C4-2B (cell line): Measurements from ENCODE around the gene HIVEP3.

Experiments
- H3K27ac ChIP-seq: fragments of 450-650 bp; 2 replicates; pipeline ENCODE4 v1.5.1; 2017
- ZFX ChIP-seq: fragments of 450-650 bp; IDR thresholded peaks from 2 replicates; pipeline ENCODE4 v1.6.1; 2017
- TF ChIP-seq, protein P1 (sequence below): fragments of 450-650 bp; conservative IDR thresholded peaks from 2 replicates; pipeline ENCODE4 v1.5.1; 2017; ENCODE audit warnings: mild to moderate bottlenecking

HIVEP3 gene

DNA sequence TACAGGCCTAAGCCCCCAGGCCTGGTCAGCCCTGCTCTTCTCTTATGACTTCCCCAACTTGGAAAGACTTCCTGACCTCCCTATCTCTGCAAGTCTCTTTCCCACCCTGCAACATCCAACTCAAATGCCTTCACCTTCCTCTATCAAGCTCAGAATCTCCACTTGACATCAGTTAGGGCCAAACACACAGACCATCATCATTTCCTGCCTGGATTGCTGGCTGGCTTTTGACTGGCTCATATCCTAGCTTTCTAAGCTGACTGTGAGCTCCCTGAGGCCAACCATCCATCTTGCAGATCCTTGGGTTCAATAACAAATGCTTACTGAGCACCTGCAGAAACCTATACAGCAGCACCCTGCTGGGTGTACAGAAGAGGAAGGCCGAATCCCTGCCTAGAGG lies 296.9 kb downstream of the HIVEP3 start:
- TF ChIP-seq, protein P1, sequence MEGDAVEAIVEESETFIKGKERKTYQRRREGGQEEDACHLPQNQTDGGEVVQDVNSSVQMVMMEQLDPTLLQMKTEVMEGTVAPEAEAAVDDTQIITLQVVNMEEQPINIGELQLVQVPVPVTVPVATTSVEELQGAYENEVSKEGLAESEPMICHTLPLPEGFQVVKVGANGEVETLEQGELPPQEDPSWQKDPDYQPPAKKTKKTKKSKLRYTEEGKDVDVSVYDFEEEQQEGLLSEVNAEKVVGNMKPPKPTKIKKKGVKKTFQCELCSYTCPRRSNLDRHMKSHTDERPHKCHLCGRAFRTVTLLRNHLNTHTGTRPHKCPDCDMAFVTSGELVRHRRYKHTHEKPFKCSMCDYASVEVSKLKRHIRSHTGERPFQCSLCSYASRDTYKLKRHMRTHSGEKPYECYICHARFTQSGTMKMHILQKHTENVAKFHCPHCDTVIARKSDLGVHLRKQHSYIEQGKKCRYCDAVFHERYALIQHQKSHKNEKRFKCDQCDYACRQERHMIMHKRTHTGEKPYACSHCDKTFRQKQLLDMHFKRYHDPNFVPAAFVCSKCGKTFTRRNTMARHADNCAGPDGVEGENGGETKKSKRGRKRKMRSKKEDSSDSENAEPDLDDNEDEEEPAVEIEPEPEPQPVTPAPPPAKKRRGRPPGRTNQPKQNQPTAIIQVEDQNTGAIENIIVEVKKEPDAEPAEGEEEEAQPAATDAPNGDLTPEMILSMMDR, result no peak
- no peak for TF ChIP-seq ZFX
- H3K27ac ChIP-seq, result no peak overlapping the region

DNA sequence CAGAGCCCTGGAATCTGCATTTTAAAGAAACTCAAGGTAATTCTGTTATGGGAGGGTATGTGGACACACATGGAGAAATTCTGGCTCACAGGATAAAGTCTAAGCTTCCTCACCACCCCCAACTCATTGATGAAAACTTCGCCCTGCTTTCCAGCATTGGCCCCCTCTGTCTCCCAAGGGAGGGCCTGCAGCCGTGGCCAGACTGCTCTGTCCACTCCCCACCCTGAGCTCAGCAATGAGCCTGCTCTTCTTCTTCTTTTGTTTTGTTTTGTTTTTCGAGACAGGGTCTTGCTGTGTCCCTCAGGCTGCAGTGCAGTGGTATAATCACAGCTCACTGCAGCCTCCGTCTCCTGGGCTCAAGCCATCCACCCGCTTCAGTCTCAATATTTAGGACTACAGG lies 297.5 kb downstream of the HIVEP3 start:
- no peak overlapping the region for H3K27ac ChIP-seq
- TF ChIP-seq, protein P1, result no peak
- no peak for TF ChIP-seq ZFX

DNA sequence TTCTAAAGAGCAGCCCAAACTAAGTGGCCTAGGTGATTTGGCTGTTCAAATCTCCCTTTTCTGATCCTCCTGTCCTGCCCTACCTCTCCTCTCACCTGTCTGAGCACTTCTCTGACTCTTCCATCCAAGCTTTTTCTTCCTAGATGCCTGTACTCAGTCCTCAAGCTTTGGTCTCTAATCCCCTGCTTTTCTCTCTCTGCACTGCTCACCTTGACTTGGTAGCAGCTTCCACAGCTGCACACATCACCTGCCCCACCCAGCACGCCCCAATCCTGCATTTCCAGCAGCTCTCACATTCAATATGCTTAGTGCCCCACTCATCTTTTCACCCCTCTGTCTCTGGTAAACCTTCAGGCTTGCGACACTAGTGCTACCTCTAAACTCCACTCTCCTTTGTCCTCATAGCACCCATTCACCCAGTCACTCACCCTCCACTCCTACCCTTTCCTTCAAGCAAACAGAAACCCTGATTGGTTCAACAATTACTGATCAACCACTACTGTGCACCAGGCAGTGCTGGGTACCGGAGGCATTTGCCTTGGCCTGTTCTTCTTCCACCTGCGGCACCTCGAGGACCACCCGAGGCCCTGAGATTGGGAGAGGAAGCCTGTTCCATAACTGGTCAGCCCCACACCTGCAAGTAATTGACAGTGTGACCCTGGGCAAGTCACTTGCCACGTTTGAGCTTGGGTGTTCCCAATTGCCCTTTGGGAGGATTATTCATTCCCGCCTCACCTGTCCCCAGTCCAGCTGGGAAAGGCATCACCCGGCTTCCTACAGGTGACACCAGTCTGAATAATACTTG lies 298.2 kb downstream of the HIVEP3 start:
- H3K27ac ChIP-seq, result no peak overlapping the region
- TF ChIP-seq, protein P1, result no peak
- TF ChIP-seq ZFX, result no peak

DNA sequence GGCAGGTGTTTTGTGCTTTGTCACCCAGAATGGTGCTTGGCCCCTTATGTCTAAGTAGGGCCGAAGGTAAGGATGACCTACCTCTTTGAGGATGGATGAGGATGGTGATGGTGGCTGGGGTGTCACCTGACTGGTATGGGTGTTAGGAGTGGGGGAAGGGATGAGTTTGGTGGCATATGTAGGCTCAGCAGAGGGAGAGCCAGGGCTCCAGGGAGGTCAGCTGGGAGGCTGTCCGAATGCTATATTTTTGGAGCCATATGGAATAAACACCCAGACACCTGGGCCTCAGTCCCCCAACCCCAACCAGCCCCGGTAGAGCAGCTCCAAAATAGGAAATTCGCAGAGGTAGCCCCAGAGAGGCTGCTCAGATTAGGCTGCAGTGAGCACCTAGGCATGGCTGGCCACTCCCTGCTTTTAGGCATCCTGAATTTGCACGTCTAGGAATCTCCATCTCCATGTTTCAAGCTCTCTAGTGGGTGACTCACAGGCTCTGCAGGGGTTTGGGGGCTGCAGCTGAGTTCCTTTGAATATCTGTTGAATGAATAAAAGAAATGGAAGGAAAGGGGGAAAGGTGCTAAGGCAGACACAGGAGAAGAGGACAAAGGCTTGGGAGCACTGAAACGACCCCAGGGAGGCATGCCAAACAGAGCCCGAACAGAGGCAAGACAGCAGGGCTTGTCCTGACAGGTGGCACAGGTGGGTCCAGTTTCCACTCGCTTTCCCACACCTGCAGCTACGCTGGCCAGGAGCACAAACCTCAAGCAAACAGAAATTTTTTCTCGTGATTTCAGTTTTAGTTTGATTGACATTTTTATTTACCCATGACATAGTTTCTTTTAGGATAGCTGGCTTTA lies 299.0 kb downstream of the HIVEP3 start:
- no peak for TF ChIP-seq ZFX
- TF ChIP-seq, protein P1, result no peak
- no peak overlapping the region for H3K27ac ChIP-seq

DNA sequence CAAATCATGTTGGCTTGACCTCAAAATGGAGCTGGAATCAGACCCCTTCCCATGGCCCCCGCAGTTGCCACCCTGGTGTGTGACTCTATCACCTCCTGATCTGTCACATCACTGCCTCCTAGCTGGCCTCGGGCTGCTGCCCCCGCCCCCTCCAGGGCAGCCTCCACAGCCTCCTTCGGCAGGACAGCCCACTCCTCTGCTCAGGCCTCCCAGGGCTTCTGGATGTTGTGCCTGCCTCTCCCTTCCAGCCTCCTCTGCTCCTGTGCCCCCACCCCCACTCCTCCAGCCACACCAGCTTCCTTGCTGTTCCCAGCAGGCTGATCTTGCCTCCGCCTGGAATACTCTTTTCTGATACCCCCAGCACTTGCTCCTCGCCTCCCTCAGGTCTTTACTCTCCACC lies 299.9 kb downstream of the HIVEP3 start:
- TF ChIP-seq, protein P1, result no peak
- no peak for TF ChIP-seq ZFX
- H3K27ac ChIP-seq, result no peak overlapping the region

DNA sequence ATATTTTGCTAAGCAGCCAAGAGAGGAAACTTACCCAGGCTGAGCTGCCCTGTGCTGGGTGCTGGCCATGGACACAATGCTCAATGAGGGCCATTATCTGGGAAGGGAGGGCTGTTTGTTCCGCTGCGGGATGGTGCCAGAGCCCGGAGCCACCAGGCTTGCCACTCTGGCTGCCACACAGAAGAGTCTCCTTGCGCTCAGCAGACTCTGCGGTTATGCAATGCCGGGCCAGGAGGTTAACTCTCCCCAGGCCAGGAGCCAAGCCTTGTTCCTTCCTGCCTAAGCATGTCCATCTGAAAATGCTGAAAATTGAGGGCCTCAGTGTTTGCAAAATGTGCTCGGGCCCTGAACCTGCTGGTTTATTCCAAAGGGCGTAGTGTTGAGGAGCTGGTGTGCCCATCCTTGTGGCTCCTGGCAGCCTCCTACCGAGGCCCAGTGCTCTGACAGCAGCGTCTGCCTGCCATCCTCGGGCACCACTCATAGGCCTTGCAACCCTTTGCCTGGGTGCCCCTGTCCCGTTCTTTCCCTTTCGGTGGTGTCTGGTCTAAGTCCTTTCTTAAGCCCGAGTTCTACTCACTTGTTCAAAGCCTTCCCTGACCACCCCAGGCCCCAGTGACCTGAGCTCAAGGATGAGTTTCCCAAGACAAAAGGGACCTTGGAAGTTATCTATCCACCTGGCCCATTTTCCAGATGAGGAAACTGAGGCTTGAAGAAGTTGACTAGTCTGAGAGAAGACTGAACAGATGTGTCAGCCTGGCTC lies 300.5 kb downstream of the HIVEP3 start:
- TF ChIP-seq, protein P1, result no peak
- no peak; the same call in 1 of the 2 replicates for TF ChIP-seq ZFX
- H3K27ac ChIP-seq, result peak overlapping the region; percentile 14
